HepG2 (cell line): ENCODE data around the gene SIK1. TPM values are rescaled to one million over a fixed set of nuclear protein-coding genes. Genes with fewer than 3 reads are reported as not detected.
A peak's percentile ranks its signal among the peaks of the same experiment; 100 is the strongest.

Experiments used
- CBX2 ChIP-seq, 2 experiments: fragments of 200-600 bp in 1 of 2; sonication (generic); formaldehyde crosslinking in 1 of 2; IDR thresholded peaks; 2 replicates each; pipeline versions ENCODE4 v1.7.0 to v1.8.1; 2018 to 2022; ENCODE audit warnings: low read depth in 2 of 2, low read length in 1 of 2, mild to moderate bottlenecking in 1 of 2, missing genetic modification reagents in 1 of 2
- CENPX ChIP-seq: sonication (generic); formaldehyde crosslinking; IDR thresholded peaks from 2 replicates; pipeline ENCODE4 v1.9.0; 2021; ENCODE audit warnings: mild to moderate bottlenecking, missing genetic modification reagents, moderate library complexity
- CREM ChIP-seq, 2 experiments: sonication (generic) in 1 of 2; formaldehyde crosslinking in 1 of 2; IDR thresholded peaks; 2 replicates each; pipeline versions ENCODE4 v1.4.0 to v1.6.1; 2016 to 2020; ENCODE audit warnings: antibody characterized with exemption in 1 of 2, mild to moderate bottlenecking in 1 of 2, missing genetic modification reagents in 1 of 2
- HNRNPUL1 ChIP-seq: fragments of 200-400 bp; formaldehyde crosslinking; IDR thresholded peaks from 2 replicates; pipeline ENCODE4 v1.6.1; 2017; ENCODE audit warnings: low read depth, mild to moderate bottlenecking, low read length, moderate library complexity
- MED13 ChIP-seq: sonication (generic); formaldehyde crosslinking; IDR thresholded peaks from 2 replicates; pipeline ENCODE4 v1.5.0; 2020; ENCODE audit warnings: missing genetic modification reagents
- NFIC ChIP-seq: IDR thresholded peaks from 2 replicates; pipeline ENCODE4 v1.6.1; 2012; ENCODE audit warnings: mild to moderate bottlenecking, low read length, inconsistent platforms
- RAD21 ChIP-seq: fragments of 450-650 bp; formaldehyde crosslinking; IDR thresholded peaks from 2 replicates; pipeline ENCODE4 v1.5.0; 2020; ENCODE audit warnings: mild to moderate bottlenecking
- SAFB2 ChIP-seq: sonication (generic); formaldehyde crosslinking; IDR thresholded peaks from 2 replicates; pipeline ENCODE4 v1.5.1; 2020; ENCODE audit warnings: missing genetic modification reagents, low read depth, mild to moderate bottlenecking, borderline replicate concordance
- SOX6 ChIP-seq, 2 experiments: fragments of 450-650 bp in 1 of 2; sonication (generic) in 1 of 2; formaldehyde crosslinking in 1 of 2; IDR thresholded peaks; 2 replicates each; pipeline versions ENCODE4 v1.4.0 to v1.6.1; 2017 to 2020; ENCODE audit warnings: antibody characterized with exemption in 1 of 2, mild to moderate bottlenecking in 1 of 2, missing genetic modification reagents in 1 of 2
- STAG1 ChIP-seq: sonication (generic); formaldehyde crosslinking; IDR thresholded peaks from 2 replicates; pipeline ENCODE4 v1.4.0; 2020; ENCODE audit warnings: missing genetic modification reagents
- TCF7 ChIP-seq: sonication (generic); IDR thresholded peaks from 2 replicates; pipeline ENCODE4 v1.6.1; 2016; ENCODE audit warnings: antibody characterized with exemption, low read depth
- ZBTB38 ChIP-seq: sonication (generic); formaldehyde crosslinking; IDR thresholded peaks from 2 replicates; pipeline ENCODE4 v1.5.1; 2020; ENCODE audit warnings: mild to moderate bottlenecking, missing genetic modification reagents
- ZNF260 ChIP-seq: sonication (generic); formaldehyde crosslinking; IDR thresholded peaks from 2 replicates; pipeline ENCODE4 v1.4.0; 2020; ENCODE audit warnings: missing genetic modification reagents, low read depth, mild to moderate bottlenecking, borderline replicate concordance
- ZNF737 ChIP-seq: sonication (generic); formaldehyde crosslinking; IDR thresholded peaks from 2 replicates; pipeline ENCODE4 v1.5.0; 2020; ENCODE audit warnings: missing genetic modification reagents, mild to moderate bottlenecking, borderline replicate concordance
- ZNF891 ChIP-seq: sonication (generic); formaldehyde crosslinking; IDR thresholded peaks from 2 replicates; pipeline ENCODE4 v1.5.0; 2020; ENCODE audit warnings: mild to moderate bottlenecking, missing genetic modification reagents
- ZSCAN22 ChIP-seq: sonication (generic); formaldehyde crosslinking; IDR thresholded peaks from 2 replicates; pipeline ENCODE4 v1.4.0; 2020; ENCODE audit warnings: mild to moderate bottlenecking, missing genetic modification reagents
- polyA plus RNA-seq, 8 experiments: library from polyadenylated mRNA; depleted of rRNA in 3 of 8; stranded (reverse) in 7 of 8; unstranded in 1 of 8; fragments of >200 nt; fragmentation: Illumina TruSeq in 4 of 8; extraction: Trizol in 4 of 8; gene quantifications; 2 replicates each; pipeline versions ENCODE4 v1.2.1 to v1.2.3, GENCODE V29; 2011 to 2016; ENCODE audit warnings: low read depth in 4 of 8, missing spikeins in 1 of 8, mixed read lengths in 1 of 8; ENCODE audit not compliant: insufficient read depth in 1 of 8
- total RNA-seq, 5 experiments: library from RNA; depleted of rRNA; stranded (reverse); fragments of >200 nt; fragmentation: Illumina TruSeq; extraction: Trizol; gene quantifications; 2 replicates each; pipeline ENCODE4 v1.2.3, GENCODE V29; 2016; ENCODE audit warnings: low read depth in 1 of 5
- TF ChIP-seq, protein P1 (sequence below): sonication (generic); formaldehyde crosslinking; IDR thresholded peaks from 2 replicates; pipeline ENCODE4 v1.9.0; 2021; ENCODE audit warnings: missing genetic modification reagents, borderline replicate concordance
- TF ChIP-seq, protein P2 (sequence below): sonication (generic); formaldehyde crosslinking; conservative IDR thresholded peaks from 2 replicates; pipeline ENCODE4 v1.8.0; 2022; ENCODE audit warnings: low read depth, missing genetic modification reagents
- TF ChIP-seq, protein P3 (sequence below): sonication (generic); formaldehyde crosslinking; conservative IDR thresholded peaks from 2 replicates; pipeline ENCODE4 v1.8.0; 2022; ENCODE audit warnings: missing genetic modification reagents
- TF ChIP-seq, protein P4 (sequence below): sonication (generic); formaldehyde crosslinking; IDR thresholded peaks from 2 replicates; pipeline ENCODE4 v1.4.0; 2020; ENCODE audit warnings: missing genetic modification reagents
- TF ChIP-seq, protein P5 (sequence below): sonication (generic); formaldehyde crosslinking; IDR thresholded peaks from 2 replicates; pipeline ENCODE4 v1.5.0; 2020; ENCODE audit warnings: missing genetic modification reagents, mild to moderate bottlenecking, borderline replicate concordance
- TF ChIP-seq, protein P6 (sequence below), 2 experiments: fragments of 450-650 bp in 1 of 2; sonication (generic) in 1 of 2; formaldehyde crosslinking; IDR thresholded peaks; 2 replicates each; pipeline versions ENCODE4 v1.5.0 to v1.8.0; 2020 to 2022; ENCODE audit warnings: mild to moderate bottlenecking in 1 of 2, missing genetic modification reagents in 1 of 2

The SIK1 gene
- total and polyA plus RNA-seq, 2 of the 13 experiments (the other 11 are each of a cell fraction or from before 2014, with no cell fraction given) = 4.5 to 14.5 TPM

DNA sequence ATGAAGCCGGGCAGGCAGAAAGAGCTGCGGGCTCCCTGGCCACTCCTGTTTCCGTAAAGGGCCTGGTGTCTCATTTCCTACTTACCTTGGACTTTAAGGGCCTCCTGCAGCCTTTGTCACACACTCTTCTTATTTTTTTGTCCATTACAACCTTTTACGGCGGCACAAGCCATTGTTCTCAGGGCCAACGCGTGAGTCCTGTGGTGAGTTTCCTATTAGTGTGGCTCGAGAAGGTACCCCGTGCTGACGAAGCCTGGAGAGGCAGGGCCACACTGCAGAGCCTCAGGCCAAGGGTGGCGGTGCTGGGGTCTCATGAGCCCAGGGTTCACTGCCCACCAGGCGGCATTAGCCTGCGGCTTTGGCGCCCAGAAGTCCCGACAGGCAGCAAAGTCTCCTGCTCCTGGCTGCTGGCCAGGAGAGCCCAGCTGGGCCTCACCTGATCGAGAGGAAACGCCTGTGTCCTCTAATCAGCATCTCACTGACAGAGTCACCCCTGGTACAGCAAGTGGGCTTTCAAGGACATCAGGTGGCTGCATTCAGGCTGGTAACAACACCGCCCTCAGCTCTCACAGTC lies 62.0 kb downstream of the SIK1 start (continued):
- TF ChIP-seq MED13 (no peak), CREM (IDR thresholded peaks at IDR 0.05) (no peak), CREM (CRISPR knock-in tag; IDR thresholded peaks at IDR 0.05) (no peak), ZSCAN22 (no peak), SAFB2 (CRISPR knock-in tag) (no peak), ZNF891 (no peak), ZBTB38 (0 out of 2 replicates have a peak, but pooled peaks have one; percentile 20), CBX2 (IDR thresholded peaks at IDR 0.05; ENCODE audit: low read depth, low read length) (no peak), CBX2 (CRISPR knock-in tag; IDR thresholded peaks at IDR 0.05; ENCODE audit: low read depth) (no peak), TCF7 (no peak), RAD21 (peak; percentile 84), HNRNPUL1 (no peak), STAG1 (CRISPR knock-in tag) (peak; percentile 67), CENPX (no peak), NFIC (0 out of 2 replicates have a peak, but pooled peaks have one; percentile 24), ZNF737 (CRISPR knock-in tag) (no peak), SOX6 (IDR thresholded peaks at IDR 0.05) (no peak), SOX6 (CRISPR knock-in tag; IDR thresholded peaks at IDR 0.05) (peak; percentile 49; the same call in 1 of the 2 replicates), ZNF260 (CRISPR knock-in tag) (no peak)
- TF ChIP-seq, protein P1, sequence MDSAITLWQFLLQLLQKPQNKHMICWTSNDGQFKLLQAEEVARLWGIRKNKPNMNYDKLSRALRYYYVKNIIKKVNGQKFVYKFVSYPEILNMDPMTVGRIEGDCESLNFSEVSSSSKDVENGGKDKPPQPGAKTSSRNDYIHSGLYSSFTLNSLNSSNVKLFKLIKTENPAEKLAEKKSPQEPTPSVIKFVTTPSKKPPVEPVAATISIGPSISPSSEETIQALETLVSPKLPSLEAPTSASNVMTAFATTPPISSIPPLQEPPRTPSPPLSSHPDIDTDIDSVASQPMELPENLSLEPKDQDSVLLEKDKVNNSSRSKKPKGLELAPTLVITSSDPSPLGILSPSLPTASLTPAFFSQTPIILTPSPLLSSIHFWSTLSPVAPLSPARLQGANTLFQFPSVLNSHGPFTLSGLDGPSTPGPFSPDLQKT (CRISPR knock-in tag) = no peak
- TF ChIP-seq, protein P2, sequence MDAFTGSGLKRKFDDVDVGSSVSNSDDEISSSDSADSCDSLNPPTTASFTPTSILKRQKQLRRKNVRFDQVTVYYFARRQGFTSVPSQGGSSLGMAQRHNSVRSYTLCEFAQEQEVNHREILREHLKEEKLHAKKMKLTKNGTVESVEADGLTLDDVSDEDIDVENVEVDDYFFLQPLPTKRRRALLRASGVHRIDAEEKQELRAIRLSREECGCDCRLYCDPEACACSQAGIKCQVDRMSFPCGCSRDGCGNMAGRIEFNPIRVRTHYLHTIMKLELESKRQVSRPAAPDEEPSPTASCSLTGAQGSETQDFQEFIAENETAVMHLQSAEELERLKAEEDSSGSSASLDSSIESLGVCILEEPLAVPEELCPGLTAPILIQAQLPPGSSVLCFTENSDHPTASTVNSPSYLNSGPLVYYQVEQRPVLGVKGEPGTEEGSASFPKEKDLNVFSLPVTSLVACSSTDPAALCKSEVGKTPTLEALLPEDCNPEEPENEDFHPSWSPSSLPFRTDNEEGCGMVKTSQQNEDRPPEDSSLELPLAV (CRISPR knock-in tag) = no peak
- TF ChIP-seq, protein P3, sequence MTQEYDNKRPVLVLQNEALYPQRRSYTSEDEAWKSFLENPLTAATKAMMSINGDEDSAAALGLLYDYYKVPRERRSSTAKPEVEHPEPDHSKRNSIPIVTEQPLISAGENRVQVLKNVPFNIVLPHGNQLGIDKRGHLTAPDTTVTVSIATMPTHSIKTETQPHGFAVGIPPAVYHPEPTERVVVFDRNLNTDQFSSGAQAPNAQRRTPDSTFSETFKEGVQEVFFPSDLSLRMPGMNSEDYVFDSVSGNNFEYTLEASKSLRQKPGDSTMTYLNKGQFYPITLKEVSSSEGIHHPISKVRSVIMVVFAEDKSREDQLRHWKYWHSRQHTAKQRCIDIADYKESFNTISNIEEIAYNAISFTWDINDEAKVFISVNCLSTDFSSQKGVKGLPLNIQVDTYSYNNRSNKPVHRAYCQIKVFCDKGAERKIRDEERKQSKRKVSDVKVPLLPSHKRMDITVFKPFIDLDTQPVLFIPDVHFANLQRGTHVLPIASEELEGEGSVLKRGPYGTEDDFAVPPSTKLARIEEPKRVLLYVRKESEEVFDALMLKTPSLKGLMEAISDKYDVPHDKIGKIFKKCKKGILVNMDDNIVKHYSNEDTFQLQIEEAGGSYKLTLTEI (CRISPR knock-in tag) = no peak
- TF ChIP-seq, protein P4, sequence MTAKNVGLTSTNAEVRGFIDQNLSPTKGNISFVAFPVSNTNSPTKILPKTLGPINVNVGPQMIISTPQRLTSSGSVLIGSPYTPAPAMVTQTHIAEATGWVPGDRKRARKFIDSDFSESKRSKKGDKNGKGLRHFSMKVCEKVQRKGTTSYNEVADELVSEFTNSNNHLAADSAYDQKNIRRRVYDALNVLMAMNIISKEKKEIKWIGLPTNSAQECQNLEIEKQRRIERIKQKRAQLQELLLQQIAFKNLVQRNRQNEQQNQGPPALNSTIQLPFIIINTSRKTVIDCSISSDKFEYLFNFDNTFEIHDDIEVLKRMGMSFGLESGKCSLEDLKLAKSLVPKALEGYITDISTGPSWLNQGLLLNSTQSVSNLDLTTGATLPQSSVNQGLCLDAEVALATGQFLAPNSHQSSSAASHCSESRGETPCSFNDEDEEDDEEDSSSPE (CRISPR knock-in tag) = no peak
- TF ChIP-seq, protein P5, sequence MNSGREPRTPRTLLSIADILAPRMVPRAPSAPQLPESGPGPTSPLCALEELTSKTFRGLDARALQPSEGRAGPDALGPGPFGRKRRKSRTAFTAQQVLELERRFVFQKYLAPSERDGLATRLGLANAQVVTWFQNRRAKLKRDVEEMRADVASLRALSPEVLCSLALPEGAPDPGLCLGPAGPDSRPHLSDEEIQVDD (CRISPR knock-in tag) = no peak
- TF ChIP-seq, protein P6, sequence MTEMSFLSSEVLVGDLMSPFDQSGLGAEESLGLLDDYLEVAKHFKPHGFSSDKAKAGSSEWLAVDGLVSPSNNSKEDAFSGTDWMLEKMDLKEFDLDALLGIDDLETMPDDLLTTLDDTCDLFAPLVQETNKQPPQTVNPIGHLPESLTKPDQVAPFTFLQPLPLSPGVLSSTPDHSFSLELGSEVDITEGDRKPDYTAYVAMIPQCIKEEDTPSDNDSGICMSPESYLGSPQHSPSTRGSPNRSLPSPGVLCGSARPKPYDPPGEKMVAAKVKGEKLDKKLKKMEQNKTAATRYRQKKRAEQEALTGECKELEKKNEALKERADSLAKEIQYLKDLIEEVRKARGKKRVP (CRISPR knock-in tag; IDR thresholded peaks at IDR 0.05) = no peak
